ENCODE data around the gene PRRG1.

The PRRG1 gene

DNA sequence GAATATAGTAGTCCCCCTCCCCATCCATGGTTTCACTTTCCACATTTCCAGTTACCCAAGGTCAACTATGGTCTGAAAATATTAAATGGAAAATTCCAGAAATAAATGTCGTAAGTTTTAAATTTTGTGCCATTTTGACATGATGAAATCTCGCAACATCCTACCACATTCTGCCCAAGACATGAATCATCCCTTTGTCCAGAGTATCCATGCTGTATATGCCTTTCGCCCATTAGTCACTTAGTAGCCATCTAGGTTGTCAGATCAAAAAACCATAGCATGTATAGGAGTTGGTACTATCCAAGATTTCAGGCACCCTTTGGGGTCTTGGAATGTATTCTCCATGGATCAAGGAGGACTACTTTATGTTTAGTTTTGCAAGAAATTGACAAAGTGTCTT is 8.3 kb downstream of the PRRG1 start:
- H3K27me3 ChIP-seq (ENCODE audit: control insufficient read depth, insufficient read depth, low read length), result no peaks in the 10 kb centered on the region
- no peak overlapping the region for H3K9ac ChIP-seq
- no peaks in the 10 kb centered on the region for H3K79me2 ChIP-seq
- H3K4me2 ChIP-seq (ENCODE audit: low read length), result no peak overlapping the region
- H3K36me3 ChIP-seq (ENCODE audit: control insufficient read depth, insufficient read depth, low read length), result no peaks in the 10 kb centered on the region
- no peak overlapping the region for H3K27ac ChIP-seq
- no peaks in the 10 kb centered on the region for H3K9me3 ChIP-seq (ENCODE audit: control insufficient read depth, low read length)
- TF ChIP-seq, protein P1, sequence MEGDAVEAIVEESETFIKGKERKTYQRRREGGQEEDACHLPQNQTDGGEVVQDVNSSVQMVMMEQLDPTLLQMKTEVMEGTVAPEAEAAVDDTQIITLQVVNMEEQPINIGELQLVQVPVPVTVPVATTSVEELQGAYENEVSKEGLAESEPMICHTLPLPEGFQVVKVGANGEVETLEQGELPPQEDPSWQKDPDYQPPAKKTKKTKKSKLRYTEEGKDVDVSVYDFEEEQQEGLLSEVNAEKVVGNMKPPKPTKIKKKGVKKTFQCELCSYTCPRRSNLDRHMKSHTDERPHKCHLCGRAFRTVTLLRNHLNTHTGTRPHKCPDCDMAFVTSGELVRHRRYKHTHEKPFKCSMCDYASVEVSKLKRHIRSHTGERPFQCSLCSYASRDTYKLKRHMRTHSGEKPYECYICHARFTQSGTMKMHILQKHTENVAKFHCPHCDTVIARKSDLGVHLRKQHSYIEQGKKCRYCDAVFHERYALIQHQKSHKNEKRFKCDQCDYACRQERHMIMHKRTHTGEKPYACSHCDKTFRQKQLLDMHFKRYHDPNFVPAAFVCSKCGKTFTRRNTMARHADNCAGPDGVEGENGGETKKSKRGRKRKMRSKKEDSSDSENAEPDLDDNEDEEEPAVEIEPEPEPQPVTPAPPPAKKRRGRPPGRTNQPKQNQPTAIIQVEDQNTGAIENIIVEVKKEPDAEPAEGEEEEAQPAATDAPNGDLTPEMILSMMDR (IDR thresholded peaks at IDR 0.05), result no peak
- no peaks in the 10 kb centered on the region for H3K4me1 ChIP-seq
- H2AFZ ChIP-seq, result no peak overlapping the region
- H3K4me3 ChIP-seq (ENCODE audit: low read depth, low read length), result no peak overlapping the region

DNA sequence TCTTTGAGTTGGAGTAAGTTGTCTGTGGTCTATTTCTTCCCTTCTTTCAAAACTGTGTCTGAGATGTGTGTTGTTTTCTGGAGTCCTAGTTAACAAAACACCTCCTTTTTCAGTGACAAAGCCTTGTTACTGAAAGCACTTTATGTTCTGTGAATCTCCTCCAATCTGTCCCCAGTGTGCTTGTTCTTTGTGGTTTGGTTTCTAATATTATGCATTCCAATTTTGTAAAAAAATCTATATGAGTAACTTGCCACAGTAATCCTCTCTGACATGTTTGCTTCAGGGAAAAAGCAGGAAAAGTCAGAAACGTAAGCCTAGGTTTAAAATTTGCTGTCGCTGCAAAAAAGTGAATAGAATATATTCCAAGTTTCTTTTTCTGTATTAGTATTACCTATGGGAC is 12.4 kb downstream of the PRRG1 start:
- Histone ChIP-seq H3K27me3 (ENCODE audit: control insufficient read depth, insufficient read depth, low read length) (no peaks in the 10 kb centered on the region), H3K9ac (no peak overlapping the region), H3K4me3 (ENCODE audit: low read depth, low read length) (no peak overlapping the region), H3K4me2 (ENCODE audit: low read length) (no peak overlapping the region), H3K36me3 (ENCODE audit: control insufficient read depth, insufficient read depth, low read length) (no peaks in the 10 kb centered on the region), H3K27ac (no peak overlapping the region), H3K9me3 (ENCODE audit: control insufficient read depth, low read length) (no peaks in the 10 kb centered on the region), H2AFZ (no peak overlapping the region), H3K4me1 (no peaks in the 10 kb centered on the region), H3K79me2 (no peaks in the 10 kb centered on the region)
- TF ChIP-seq, protein P1 (IDR thresholded peaks at IDR 0.05), result no peak

DNA sequence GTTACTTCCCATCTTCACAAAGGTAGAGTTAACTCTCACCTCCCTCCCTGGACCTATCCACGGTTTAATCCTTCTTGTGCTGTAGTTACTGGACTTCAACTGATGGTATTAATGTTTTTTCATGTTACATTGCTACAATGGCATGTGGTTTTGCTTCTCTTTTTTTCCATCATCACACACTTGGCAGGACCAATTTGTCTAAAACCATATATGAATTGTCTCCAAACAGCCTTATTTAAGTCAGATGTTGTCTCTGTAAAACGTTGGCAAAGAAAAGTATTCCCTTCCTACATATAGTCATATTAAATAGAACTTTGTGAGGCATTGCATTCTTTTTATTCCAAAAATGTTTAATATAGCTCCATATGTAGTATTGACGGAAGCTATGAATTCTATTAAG is 15.5 kb downstream of the PRRG1 start:
- H3K9me3 ChIP-seq (ENCODE audit: control insufficient read depth, low read length), result no peaks in the 10 kb centered on the region
- H3K79me2 ChIP-seq, result no peaks in the 10 kb centered on the region

DNA sequence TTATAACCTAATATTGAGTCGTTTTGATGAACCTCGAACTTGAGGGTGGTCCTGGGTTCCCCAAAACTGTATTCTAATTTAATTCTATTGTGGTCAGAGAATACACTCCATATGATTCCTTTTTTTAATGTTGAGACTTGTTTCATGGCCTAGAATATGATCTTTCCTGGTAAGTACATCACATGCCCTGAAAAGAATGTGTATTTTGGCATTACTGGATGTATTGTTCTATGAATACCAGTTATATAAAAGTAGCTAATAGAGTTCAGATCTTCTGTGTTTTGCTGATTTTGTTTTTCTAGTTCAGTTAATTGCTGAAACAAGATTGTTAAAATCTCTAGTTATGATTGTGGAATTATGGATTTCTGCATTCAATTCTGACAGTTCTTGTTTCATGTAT is 18.8 kb downstream of the PRRG1 start:
- Histone ChIP-seq H3K79me2 (no peaks in the 10 kb centered on the region), H3K4me1 (no peaks in the 10 kb centered on the region), H3K27me3 (ENCODE audit: control insufficient read depth, insufficient read depth, low read length) (no peaks in the 10 kb centered on the region), H3K9me3 (ENCODE audit: control insufficient read depth, low read length) (no peaks in the 10 kb centered on the region), H3K27ac (no peak overlapping the region), H3K4me2 (ENCODE audit: low read length) (no peak overlapping the region), H2AFZ (no peak overlapping the region), H3K36me3 (ENCODE audit: control insufficient read depth, insufficient read depth, low read length) (no peaks in the 10 kb centered on the region), H3K9ac (no peak overlapping the region), H3K4me3 (ENCODE audit: low read depth, low read length) (no peak overlapping the region)
- TF ChIP-seq, protein P1 (IDR thresholded peaks at IDR 0.05), result no peak

More for the DNA sequence above, 15.5 kb downstream of the PRRG1 start:
- no peaks in the 10 kb centered on the region for H3K4me1 ChIP-seq
- no peaks in the 10 kb centered on the region for H3K36me3 ChIP-seq (ENCODE audit: control insufficient read depth, insufficient read depth, low read length)
- no peak overlapping the region for H3K4me2 ChIP-seq (ENCODE audit: low read length)
- no peak overlapping the region for H3K9ac ChIP-seq
- no peak overlapping the region for H3K4me3 ChIP-seq (ENCODE audit: low read depth, low read length)
- H3K27me3 ChIP-seq (ENCODE audit: control insufficient read depth, insufficient read depth, low read length), result no peaks in the 10 kb centered on the region
- TF ChIP-seq, protein P1 (IDR thresholded peaks at IDR 0.05), result no peak
- H3K27ac ChIP-seq, result no peak overlapping the region
- no peak overlapping the region for H2AFZ ChIP-seq

DNA sequence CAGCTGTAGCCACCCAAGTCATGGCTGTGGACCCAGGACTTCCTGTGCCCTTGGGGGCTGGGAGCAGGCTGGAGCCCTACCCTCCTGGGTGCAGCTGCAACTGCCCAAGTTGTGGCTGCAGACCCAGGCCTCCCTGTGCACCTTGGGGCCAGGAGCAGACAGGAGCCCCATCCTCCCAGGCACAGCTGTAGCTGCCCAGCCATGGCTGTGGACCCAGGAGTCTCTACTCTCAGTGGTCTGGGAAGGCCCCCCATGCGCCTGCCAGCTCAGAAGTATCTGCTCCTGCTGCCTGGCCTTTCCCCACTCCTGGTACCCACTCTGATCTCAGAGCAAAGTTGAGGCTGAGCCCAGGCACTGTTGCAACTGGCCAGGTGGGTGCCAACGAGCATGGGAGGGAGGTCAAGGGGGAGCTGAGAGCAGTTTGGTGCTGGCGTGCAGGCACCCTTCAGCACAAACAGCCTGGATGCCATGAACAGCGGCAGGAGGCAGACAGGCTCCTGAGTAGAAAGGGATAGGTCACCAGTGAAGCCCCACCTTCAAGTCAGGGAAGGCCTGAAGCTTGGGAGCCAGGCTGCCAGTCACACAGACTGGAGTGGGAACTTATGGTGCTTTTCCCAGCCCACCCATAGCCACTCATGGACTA is 21.5 kb downstream of the PRRG1 start:
- TF ChIP-seq, protein P1 (IDR thresholded peaks at IDR 0.05), result no peak
- no peak overlapping the region for H3K4me2 ChIP-seq (ENCODE audit: low read length)

More for the DNA sequence above, 21.5 kb downstream of the PRRG1 start:
- H3K79me2 ChIP-seq, result no peaks in the 10 kb centered on the region
- no peaks in the 10 kb centered on the region for H3K9me3 ChIP-seq (ENCODE audit: control insufficient read depth, low read length)
- no peaks in the 10 kb centered on the region for H3K4me1 ChIP-seq
- no peak overlapping the region for H3K9ac ChIP-seq
- H3K36me3 ChIP-seq (ENCODE audit: control insufficient read depth, insufficient read depth, low read length), result no peaks in the 10 kb centered on the region
- H2AFZ ChIP-seq, result no peak overlapping the region
- no peaks in the 10 kb centered on the region for H3K27me3 ChIP-seq (ENCODE audit: control insufficient read depth, insufficient read depth, low read length)
- H3K27ac ChIP-seq, result no peak overlapping the region
- no peak overlapping the region for H3K4me3 ChIP-seq (ENCODE audit: low read depth, low read length)

Measured in parathyroid adenoma (tissue), 2 donors.